Non-pigmented ciliary epithelial cell (primary cell): ENCODE results near the gene SPON1.
"Not testable (repeated sequence)": the region's sequence is repeated elsewhere in the genome, so short reads cannot be mapped to it uniquely, and the experiment has no call there.

ENCODE experiments used
- DNase-seq: peaks from one replicate; pipeline ENCODE4 v3.0.0-alpha.2; 2010; ENCODE audit warnings: low read depth

The SPON1 gene

GRCh38 chr11:14249121-14249963 is 286.8 kb downstream of the SPON1 start:
- peak; percentile 19 for DNase-seq

DNA sequence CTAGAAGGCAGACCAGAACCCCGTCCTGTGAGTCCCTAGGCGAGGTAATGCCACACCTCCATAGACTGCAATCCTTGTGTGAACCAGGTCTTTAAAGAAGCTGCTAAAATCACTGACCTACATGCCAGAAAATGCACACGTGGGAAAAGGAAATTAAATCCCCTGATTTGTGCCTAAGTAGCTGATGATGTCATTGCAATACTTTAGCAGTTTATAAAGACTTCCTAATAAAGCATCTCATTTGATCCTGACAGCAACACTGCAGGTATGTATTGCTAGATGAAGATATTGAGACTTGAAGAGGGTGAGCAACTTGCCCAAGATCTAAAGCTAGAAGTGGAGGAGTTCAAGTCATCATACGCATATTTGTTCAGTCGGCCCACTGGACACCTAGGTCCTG is 289.2 kb downstream of the SPON1 start:
- DNase-seq, result no peak

- not testable (repeated sequence) for DNase-seq
Observed at GRCh38 chr11:14252501-14252900, 290.0 kb downstream of the SPON1 start.

GRCh38 chr11:14253421-14253820 is 290.9 kb downstream of the SPON1 start:
- no peak for DNase-seq

DNA sequence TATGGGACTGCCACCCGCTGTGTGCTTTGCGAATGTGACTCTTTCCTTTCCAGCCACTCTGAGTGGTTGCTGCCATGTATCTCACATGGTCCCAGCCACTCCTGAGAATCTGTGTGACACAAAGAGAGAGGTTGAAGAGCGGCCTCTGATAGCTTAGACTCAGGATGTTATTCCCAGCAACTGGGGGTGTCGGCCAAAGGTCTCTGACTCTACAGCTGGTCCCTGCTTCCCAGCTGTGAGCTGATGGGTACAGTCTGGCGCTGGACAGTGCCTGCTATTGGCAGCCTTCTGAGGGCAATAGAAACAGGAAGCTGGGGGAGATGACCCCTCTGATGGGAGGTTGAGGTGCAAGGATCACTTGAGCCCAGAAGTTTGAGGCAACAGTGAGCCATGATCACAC is 291.3 kb downstream of the SPON1 start:
- DNase-seq, result no peak

GRCh38 chr11:14254533-14255237 is 292.2 kb downstream of the SPON1 start:
- DNase-seq, result no peak

DNA sequence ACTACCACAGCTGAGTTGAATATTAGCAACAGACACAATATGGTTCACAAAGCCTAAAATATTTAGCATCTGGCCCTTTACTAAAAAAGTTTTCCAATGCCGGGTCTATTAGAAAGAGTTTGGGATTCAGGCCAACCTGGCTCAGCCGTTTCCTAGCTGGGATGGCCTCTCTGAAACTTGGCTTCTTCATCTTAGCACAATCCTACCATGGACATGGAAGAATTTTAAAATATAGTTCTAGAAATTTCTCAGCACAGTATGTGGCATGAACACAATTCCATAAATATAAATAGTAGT is 292.7 kb downstream of the SPON1 start:
- no peak for DNase-seq

DNA sequence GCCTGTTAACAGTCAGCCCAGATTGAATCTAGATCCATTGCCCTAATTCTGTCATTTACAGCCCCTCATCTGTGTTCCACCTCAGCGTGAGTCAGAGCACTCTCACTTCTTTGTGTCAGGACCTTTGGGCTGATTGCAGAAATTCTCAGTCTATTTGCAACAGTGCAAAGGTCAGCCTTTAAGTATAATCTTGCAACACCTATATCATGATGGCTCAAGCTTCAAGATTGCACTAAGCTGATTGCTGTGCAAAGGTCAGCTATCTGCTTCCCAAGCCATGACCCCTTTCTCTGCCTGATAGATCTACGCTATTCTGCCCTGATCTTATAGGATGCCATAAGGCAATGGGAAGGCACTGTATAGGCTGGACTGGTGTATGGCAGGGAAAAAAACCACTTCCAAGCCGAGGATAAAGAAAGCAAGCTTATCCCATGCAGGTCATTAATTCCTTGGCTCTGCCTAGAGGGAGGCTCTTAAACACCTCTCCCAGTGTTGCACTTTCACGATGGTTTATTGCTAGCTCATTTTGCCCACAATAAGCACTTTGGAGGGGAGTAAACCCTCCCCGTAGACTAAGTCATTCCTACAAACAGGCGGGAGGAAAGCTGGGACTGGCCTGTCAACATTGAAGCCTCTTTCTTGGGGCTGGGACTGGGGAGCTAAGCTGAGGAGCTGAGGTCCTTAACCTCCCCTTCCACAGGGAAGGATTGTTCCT is 295.9 kb downstream of the SPON1 start:
- no peak for DNase-seq

- DNase-seq, result no peak
Observed at GRCh38 chr11:14259186-14259784, 296.8 kb downstream of the SPON1 start.

DNA sequence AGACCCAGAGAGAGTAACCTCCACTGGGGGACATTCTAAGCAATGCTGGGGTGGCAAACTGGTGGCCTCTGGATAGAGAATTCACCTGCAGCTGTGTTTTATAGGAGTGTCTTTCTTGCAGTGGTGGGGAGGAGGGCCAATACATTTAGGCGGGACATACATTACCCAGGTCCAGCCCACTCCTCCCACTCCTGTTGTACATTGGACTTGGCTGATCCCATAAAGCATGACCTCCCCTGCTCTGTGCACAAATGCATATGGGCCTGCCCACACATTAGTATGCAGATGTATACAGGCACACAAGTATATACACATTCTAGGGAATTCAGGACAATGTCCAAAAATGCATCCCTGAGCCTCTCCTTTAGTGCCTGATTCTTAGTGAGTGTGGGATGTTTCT is 297.4 kb downstream of the SPON1 start:
- no peak for DNase-seq

GRCh38 chr11:14261066-14261465 is 298.5 kb downstream of the SPON1 start:
- DNase-seq, result no peak

- DNase-seq, result no peak
Observed at GRCh38 chr11:14262271-14262846, 299.8 kb downstream of the SPON1 start.

DNA sequence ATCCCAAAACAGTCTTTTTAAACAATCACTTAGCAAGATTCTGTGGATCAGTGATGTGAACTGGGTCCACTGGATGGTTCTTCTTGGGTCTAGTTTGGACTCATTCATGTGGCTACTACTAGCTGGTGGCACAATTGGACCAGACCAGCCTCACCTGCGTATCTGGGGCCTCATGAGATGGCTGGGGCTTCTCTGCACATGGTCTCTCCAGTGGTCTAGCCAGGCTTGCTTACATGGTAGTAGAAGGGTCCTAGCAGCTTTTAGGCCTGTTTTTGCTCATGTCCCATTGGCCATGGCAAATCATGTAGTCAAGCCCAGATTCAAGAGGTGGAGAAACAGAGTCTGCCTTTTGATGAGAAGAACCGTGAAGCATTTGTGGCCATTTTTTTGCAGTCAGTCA is 302.4 kb downstream of the SPON1 start:
- DNase-seq, result no peak

DNA sequence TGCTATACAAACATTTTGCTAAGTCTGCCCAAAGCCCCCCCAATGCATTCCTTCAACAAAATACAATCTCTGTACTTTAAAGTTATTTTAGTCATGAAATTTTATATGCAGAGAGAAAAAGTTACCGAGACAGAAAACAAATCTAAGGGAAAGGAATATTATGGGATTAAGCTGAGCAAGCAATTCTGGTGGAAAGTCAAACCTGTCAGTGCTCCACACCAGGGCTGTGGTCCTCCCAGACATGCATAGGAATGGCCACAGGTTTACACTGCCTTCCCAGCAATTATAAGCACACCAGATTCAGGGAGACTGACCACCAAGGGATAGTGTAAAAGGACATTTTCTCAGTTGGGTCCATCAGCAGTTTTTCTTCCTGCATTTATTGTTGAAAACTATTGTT is 304.1 kb downstream of the SPON1 start:
- DNase-seq, result no peak

GRCh38 chr11:14267861-14268635 is 305.5 kb downstream of the SPON1 start:
- DNase-seq, result no peak

GRCh38 chr11:14269692-14270573 is 307.4 kb downstream of the SPON1 start:
- no peak for DNase-seq

- no peak for DNase-seq
Observed at GRCh38 chr11:14270690-14271542, 308.4 kb downstream of the SPON1 start.

DNA sequence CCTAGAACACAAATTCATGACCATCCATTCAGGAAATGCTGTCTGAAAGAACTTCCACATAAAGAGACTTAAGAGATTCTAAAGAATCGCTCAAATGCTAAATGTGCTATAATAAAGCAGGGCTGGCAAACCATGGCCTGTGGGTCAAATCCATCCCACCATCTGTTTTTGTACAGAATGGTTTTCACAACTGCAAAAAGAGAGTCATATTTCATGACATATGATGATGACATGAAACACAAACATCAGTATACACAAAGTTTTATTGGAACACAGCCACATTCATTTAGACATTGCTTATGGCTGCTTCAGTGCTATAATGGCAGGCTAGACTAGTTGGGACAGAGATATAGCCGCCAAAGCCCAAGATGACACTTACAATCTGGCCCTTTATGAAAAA is 311.4 kb downstream of the SPON1 start:
- DNase-seq, result no peak

- DNase-seq, result no peak
Observed at GRCh38 chr11:14275076-14275475, 312.6 kb downstream of the SPON1 start.

DNA sequence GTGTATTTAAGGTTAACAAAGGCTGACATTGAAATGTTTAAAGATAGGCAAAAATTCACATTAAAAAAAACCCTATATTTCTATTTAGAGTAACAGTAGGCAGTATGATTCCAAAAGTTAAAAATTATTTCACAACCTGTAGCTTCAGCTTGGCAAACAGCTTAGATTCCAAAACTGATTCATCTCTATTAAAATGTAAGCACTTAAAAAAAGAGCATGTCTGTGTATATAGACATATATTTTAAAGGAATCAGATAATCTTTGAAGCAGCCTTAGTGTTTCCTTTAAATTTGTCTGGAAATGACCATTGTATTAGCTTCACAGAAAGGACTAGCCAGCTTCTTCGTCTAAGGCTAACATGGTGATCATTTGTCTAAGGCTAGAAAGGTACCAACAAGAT is 316.3 kb downstream of the SPON1 start:
- DNase-seq, result not testable (repeated sequence)
